Gastrocnemius medialis (tissue), 4 donors: ENCODE measurements around the gene AFF3. TPM values are rescaled to one million over a fixed set of nuclear protein-coding genes. Genes with fewer than 3 reads are reported as not detected.

Experiments
- ATAC-seq, 2 donors: fragments of 150-250 bp; one replicate each; pipeline ENCODE4 v1.9.1; 2016
- DNase-seq, 2 donors: peaks; one replicate each; pipeline ENCODE4 v3.0.0-alpha.2; 2019
- H3K27ac ChIP-seq, 4 donors: fragments of 200-600 bp; sonication (generic); 1 replicate in 1 of 4; 2 replicates in 3 of 4; pipeline ENCODE4 v1.5.1; 2016 to 2018; ENCODE audit warnings: mild to moderate bottlenecking in 2 of 4, moderate library complexity in 1 of 4
- H3K27me3 ChIP-seq, 3 donors: fragments of 200-600 bp; sonication (generic) in 2 of 3; 1 replicate in 1 of 3; 2 replicates in 2 of 3; pipeline versions ENCODE4 v1.5.1 to v1.6.0; 2016 to 2019; ENCODE audit warnings: mild to moderate bottlenecking in 1 of 3, moderate library complexity in 1 of 3
- H3K36me3 ChIP-seq, 2 donors: fragments of 200-600 bp; sonication (generic) in 1 of 2; one replicate each; pipeline ENCODE4 v1.5.1; 2017 to 2018
- H3K4me1 ChIP-seq, 2 donors: fragments of 200-600 bp; sonication (generic) in 1 of 2; one replicate each; pipeline ENCODE4 v1.5.1; 2016 to 2017; ENCODE audit warnings: mild to moderate bottlenecking in 2 of 2
- H3K4me3 ChIP-seq, 4 donors: fragments of 200-600 bp; sonication (generic) in 3 of 4; 1 replicate in 1 of 4; 2 replicates in 3 of 4; pipeline ENCODE4 v1.5.1; 2016 to 2019; ENCODE audit warnings: mild to moderate bottlenecking in 2 of 4
- H3K9me3 ChIP-seq, 3 donors: fragments of 200-600 bp; sonication (generic) in 2 of 3; 1 replicate in 1 of 3; 2 replicates in 2 of 3; pipeline ENCODE4 v1.5.1; 2016 to 2019
- POLR2A ChIP-seq, 2 donors: fragments of 450-650 bp; IDR thresholded peaks; one replicate each; pipeline ENCODE4 v1.6.1; 2017; ENCODE audit warnings: antibody characterized with exemption in 2 of 2, mild to moderate bottlenecking in 2 of 2, moderate library complexity in 2 of 2
- in situ Hi-C, 4 donors: fragments of 200-750 bp; cut with MboI; loops; one replicate each; pipeline versions ENCODE4 v1.15.0 to v1.8.0; 2017; ENCODE audit warnings: low sequenced_read_pairs in 4 of 4
- intact Hi-C: fragments of 100-400 bp; cut with DNase I; formaldehyde crosslinking; loops from one replicate; pipeline ENCODE4 v1.15.1; 2023; ENCODE audit warnings: low total_unique reads
- total RNA-seq, 4 donors: library from RNA; depleted of rRNA; stranded (reverse); fragments of >200 nt; gene quantifications; one replicate each; pipeline versions ENCODE4 v1.1.0 to v1.2.3, GENCODE V29; 2016
- TF ChIP-seq, protein P1 (sequence below), 5 experiments: fragments of 450-650 bp in 3 of 5; fragments of 200-600 bp in 2 of 5; sonication (generic) in 2 of 5; IDR thresholded peaks in 4 of 5; conservative IDR thresholded peaks in 1 of 5; 1 replicate in 4 of 5; 2 replicates in 1 of 5; pipeline ENCODE4 v1.5.1; 2016 to 2019; ENCODE audit warnings: antibody characterized with exemption in 5 of 5, mild to moderate bottlenecking in 3 of 5, moderate library complexity in 3 of 5

The AFF3 gene
- total RNA-seq, 4 donors from 2014 or later = 0.22 to 0.55 (median 0.47) TPM

DNA sequence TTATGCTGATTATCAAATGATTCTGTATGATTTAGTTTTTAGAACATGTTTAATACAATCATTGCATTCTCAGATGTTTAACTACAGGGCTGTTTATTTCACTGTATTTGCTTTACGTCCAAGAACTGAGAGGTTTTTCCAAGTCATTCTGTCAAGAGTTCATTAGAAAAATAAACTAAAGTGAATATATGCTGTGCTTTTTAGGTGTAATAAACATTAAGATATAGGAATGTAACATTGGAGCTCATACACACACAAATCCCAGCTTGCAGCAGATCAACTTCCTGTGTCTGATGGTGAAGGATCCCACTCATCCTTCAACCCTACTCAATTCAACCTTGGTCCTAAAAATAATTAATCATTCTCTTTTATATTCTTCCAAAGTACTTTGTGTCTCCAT, 285.0 kb downstream of the AFF3 start:
- Histone ChIP-seq H3K9me3 (no peaks in the 10 kb centered on the region), H3K4me3 (no peak overlapping the region), H3K4me1 (no peaks in the 10 kb centered on the region), H3K27ac (no peak overlapping the region), H3K36me3 (no peaks in the 10 kb centered on the region), H3K27me3 (no peaks in the 10 kb centered on the region)
- in situ Hi-C loops = no loop called here
- TF ChIP-seq, protein P1, sequence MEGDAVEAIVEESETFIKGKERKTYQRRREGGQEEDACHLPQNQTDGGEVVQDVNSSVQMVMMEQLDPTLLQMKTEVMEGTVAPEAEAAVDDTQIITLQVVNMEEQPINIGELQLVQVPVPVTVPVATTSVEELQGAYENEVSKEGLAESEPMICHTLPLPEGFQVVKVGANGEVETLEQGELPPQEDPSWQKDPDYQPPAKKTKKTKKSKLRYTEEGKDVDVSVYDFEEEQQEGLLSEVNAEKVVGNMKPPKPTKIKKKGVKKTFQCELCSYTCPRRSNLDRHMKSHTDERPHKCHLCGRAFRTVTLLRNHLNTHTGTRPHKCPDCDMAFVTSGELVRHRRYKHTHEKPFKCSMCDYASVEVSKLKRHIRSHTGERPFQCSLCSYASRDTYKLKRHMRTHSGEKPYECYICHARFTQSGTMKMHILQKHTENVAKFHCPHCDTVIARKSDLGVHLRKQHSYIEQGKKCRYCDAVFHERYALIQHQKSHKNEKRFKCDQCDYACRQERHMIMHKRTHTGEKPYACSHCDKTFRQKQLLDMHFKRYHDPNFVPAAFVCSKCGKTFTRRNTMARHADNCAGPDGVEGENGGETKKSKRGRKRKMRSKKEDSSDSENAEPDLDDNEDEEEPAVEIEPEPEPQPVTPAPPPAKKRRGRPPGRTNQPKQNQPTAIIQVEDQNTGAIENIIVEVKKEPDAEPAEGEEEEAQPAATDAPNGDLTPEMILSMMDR (IDR thresholded peaks at IDR 0.05 in 4 of 5, conservative IDR thresholded peaks at IDR 0.05 in 1 of 5) = no peak
- TF ChIP-seq POLR2A (IDR thresholded peaks at IDR 0.05) = no peak
- intact Hi-C loops = no loop called here
- DNase-seq (no peak), ATAC-seq (no peak)

DNA sequence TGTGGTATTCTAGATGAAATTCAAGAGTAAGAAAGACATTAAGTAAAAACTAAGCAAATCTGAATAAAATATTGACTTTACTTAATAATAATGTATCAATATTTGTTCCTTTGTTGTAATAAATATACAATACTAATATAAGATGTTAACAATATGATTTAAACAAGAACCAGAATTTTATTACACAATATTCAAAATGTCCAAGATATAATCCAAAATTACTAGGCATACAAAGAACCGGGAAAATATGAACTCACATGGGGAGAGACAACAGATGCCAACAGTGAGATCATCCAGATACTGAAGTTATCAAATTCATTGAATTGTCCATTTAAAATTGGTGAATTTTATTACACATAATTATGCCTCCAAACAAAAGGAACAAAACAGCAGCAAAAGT, 286.3 kb downstream of the AFF3 start:
- DNase-seq (no peak), ATAC-seq (no peak)
- Histone ChIP-seq H3K27me3 (no peaks in the 10 kb centered on the region), H3K4me1 (no peaks in the 10 kb centered on the region), H3K27ac (no peak overlapping the region), H3K4me3 (no peak overlapping the region), H3K36me3 (no peaks in the 10 kb centered on the region), H3K9me3 (no peaks in the 10 kb centered on the region)
- intact Hi-C loops = no loop called here
- in situ Hi-C loops = no loop called here
- TF ChIP-seq POLR2A (IDR thresholded peaks at IDR 0.05) = no peak
- TF ChIP-seq, protein P1 (IDR thresholded peaks at IDR 0.05 in 4 of 5, conservative IDR thresholded peaks at IDR 0.05 in 1 of 5) = no peak

DNA sequence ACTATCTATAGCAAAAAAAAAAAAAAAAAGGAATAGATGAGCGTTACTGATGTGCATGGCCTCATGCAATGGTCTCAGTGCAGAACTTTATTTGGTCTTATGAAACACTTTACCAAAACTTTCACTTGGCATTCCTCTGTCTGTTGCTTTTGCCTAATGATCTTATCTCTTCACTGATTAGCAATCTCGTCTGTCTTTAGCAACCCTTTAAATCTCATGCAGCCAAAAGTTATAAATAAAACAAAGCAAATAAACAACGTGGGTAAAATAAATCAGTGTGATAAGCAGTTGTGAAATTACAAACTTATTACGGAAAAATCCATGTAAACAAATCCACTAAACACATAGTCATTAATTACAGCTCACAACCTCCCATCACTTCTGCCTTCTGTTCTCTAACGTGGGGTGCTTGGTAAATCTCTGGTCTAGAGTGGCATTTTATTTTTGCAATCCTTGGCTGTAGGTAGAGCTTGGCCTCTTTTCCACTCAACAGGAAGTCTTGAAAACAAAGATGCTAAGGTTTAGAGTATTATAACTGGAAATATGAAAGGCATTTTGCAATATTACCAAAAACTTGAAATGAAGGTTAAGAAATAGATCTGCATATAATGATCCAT, 288.0 kb downstream of the AFF3 start:
- ATAC-seq (no peak), DNase-seq (no peak)
- in situ Hi-C loops = no loop called here

DNA sequence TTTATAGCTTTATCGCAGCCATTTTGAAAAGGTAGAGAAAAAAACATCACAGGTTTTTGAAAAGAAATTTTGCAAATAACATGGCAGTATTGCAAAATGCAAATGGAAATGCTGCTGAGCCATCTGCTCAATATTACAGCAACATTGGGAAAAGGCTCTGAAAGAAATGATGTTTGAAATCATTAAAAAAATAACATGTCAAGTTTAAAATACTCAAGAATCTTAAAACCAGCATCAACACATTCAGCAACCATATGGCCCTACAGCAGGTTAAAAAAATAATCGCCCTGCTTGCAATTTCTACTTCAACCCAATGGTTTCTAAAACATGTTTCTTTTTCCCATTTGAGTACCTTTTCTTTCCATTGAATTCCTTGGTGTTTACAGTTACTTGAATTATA, 289.4 kb downstream of the AFF3 start:
- no peaks in the 10 kb centered on the region for H3K36me3 ChIP-seq
- no peaks in the 10 kb centered on the region for H3K27me3 ChIP-seq
- in situ Hi-C loops = no loop called here
- H3K4me1 ChIP-seq = no peaks in the 10 kb centered on the region
- DNase-seq (no peak), ATAC-seq (no peak)
- H3K27ac ChIP-seq = no peak overlapping the region
- no peaks in the 10 kb centered on the region for H3K9me3 ChIP-seq
- intact Hi-C loops = no loop called here
- TF ChIP-seq, protein P1 (IDR thresholded peaks at IDR 0.05 in 4 of 5, conservative IDR thresholded peaks at IDR 0.05 in 1 of 5) = no peak
- no peak for TF ChIP-seq POLR2A (IDR thresholded peaks at IDR 0.05)
- no peak overlapping the region for H3K4me3 ChIP-seq

More for the DNA sequence above, 288.0 kb downstream of the AFF3 start:
- Histone ChIP-seq H3K36me3 (no peaks in the 10 kb centered on the region), H3K9me3 (no peaks in the 10 kb centered on the region), H3K27ac (no peak overlapping the region), H3K4me1 (no peaks in the 10 kb centered on the region), H3K4me3 (no peak overlapping the region), H3K27me3 (no peaks in the 10 kb centered on the region)
- TF ChIP-seq POLR2A (IDR thresholded peaks at IDR 0.05) = no peak
- TF ChIP-seq, protein P1 (IDR thresholded peaks at IDR 0.05 in 4 of 5, conservative IDR thresholded peaks at IDR 0.05 in 1 of 5) = no peak
- intact Hi-C loops = no loop called here
